ENCODE results near the gene ERI3. TPM values are rescaled to one million over a fixed set of nuclear protein-coding genes. Genes with fewer than 3 reads are reported as not detected.
A peak's percentile ranks its signal among the peaks of the same experiment; 100 is the strongest.

ERI3 gene
- total and polyA plus RNA-seq, 2 of the 13 experiments (the other 11 are each of a cell fraction or from before 2014, with no cell fraction given) = 35.6 to 35.9 TPM

DNA sequence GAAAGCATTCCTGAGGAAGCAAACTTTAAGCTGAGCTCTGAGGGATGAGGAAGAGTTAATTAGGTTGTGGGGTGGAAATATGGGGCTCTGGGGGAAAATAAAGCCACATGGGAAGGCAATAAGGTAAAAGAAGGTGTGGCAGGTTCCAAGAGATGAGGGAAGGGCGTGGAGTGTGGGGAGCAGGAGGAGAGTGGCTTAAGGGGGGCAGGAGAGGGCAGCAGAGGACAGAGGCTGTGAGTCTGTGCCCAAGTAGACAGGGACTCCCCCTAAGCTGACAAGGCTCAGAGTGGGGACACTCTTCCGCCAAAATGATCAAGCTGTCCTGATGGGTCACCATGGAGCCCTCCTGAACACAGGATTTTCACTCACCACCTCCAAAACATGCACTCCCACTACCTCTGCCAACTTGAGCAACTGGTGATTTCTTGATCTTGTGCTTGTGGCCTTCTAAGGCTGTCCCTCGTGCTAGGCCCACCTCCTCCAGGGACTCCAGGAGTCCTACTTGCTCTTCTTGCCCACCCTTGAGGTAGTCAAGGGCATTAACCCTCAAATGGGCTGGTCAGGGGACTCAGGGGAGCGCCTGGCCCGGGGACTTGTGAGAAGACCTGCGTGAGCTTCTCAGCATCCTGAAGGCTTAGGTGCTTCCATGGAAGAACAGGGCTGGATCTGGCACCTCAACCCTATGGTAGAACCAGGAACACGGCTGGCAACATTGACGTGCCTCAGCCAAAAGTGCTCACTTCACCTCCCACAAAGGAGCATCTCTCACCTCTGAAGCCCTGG lies 118.4 kb downstream of the ERI3 start:
- no peak for FAIRE-seq
- H3K9ac ChIP-seq (ENCODE audit: insufficient read depth, low read depth, low read length) = no peak overlapping the region
- in situ Hi-C loops (cut with HindIII; ENCODE audit: extremely low pct_ligation_motif_present, low pct_unique_long_range_greater_than_20kb) (loop anchor here (5.0 kb wide), 1 partner anchor 46 kb away; no protein-coding TSS in a partner anchor), intact Hi-C loops (cut with micrococcal nuclease; ENCODE audit: unreplicated experiment) (loop anchor here (5.0 kb wide), 1 partner anchor 81 kb away; no protein-coding TSS in a partner anchor)
- ATAC-seq = 0 out of 3 replicates have a peak, but pooled peaks have one; percentile 13
- TF ChIP-seq, protein P1, sequence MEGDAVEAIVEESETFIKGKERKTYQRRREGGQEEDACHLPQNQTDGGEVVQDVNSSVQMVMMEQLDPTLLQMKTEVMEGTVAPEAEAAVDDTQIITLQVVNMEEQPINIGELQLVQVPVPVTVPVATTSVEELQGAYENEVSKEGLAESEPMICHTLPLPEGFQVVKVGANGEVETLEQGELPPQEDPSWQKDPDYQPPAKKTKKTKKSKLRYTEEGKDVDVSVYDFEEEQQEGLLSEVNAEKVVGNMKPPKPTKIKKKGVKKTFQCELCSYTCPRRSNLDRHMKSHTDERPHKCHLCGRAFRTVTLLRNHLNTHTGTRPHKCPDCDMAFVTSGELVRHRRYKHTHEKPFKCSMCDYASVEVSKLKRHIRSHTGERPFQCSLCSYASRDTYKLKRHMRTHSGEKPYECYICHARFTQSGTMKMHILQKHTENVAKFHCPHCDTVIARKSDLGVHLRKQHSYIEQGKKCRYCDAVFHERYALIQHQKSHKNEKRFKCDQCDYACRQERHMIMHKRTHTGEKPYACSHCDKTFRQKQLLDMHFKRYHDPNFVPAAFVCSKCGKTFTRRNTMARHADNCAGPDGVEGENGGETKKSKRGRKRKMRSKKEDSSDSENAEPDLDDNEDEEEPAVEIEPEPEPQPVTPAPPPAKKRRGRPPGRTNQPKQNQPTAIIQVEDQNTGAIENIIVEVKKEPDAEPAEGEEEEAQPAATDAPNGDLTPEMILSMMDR (CRISPR knock-in tag; IDR thresholded peaks at IDR 0.05) = peak; percentile 49
- TF ChIP-seq GMEB2 (CRISPR knock-in tag; IDR thresholded peaks at IDR 0.05; ENCODE audit: low read depth) = no peak
- TF ChIP-seq HBP1 (CRISPR knock-in tag; IDR thresholded peaks at IDR 0.05; ENCODE audit: low read depth) = no peak
- TF ChIP-seq STAG1 (CRISPR knock-in tag; IDR thresholded peaks at IDR 0.05) = peak; percentile 46
- TF ChIP-seq ZNF660 (CRISPR knock-in tag; IDR thresholded peaks at IDR 0.05; ENCODE audit: borderline replicate concordance, low read depth) = no peak
- TF ChIP-seq ARID3A (IDR thresholded peaks at IDR 0.05; ENCODE audit: low read depth, low read length) = no peak
- no peak for TF ChIP-seq ZNF891 (CRISPR knock-in tag; IDR thresholded peaks at IDR 0.05)
- TF ChIP-seq FOSL1 (CRISPR knock-in tag; IDR thresholded peaks at IDR 0.05; ENCODE audit: borderline replicate concordance) = no peak
- no peak for TF ChIP-seq SP1 (IDR thresholded peaks at IDR 0.05)
- no peak for TF ChIP-seq SP1 (CRISPR knock-in tag; IDR thresholded peaks at IDR 0.05)
- TF ChIP-seq, protein P2, sequence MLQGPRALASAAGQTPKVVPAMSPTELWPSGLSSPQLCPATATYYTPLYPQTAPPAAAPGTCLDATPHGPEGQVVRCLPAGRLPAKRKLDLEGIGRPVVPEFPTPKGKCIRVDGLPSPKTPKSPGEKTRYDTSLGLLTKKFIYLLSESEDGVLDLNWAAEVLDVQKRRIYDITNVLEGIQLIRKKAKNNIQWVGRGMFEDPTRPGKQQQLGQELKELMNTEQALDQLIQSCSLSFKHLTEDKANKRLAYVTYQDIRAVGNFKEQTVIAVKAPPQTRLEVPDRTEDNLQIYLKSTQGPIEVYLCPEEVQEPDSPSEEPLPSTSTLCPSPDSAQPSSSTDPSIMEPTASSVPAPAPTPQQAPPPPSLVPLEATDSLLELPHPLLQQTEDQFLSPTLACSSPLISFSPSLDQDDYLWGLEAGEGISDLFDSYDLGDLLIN (CRISPR knock-in tag; IDR thresholded peaks at IDR 0.05; ENCODE audit: borderline replicate concordance) = no peak
- H3K4me2 ChIP-seq (ENCODE audit: low read depth, low read length) = no peak overlapping the region
- H3K27ac ChIP-seq (ENCODE audit: extremely low read length, insufficient read depth, low read length) = no peak overlapping the region
- no peak overlapping the region for H2AFZ ChIP-seq (ENCODE audit: low read length)
- H3K4me1 ChIP-seq (ENCODE audit: insufficient read depth, low read length) = peaks cover 22% of the 10 kb centered on the region
- no peaks in the 10 kb centered on the region for H3K9me3 ChIP-seq (ENCODE audit: low read length)
- no peak overlapping the region for H3K4me3 ChIP-seq (replicated peaks in 1 of 3; ENCODE audit: insufficient read depth in 1 of 3, low read depth in 2 of 3, low read length in 3 of 3)
- H3K36me3 ChIP-seq (replicated peaks in 1 of 2; ENCODE audit: control insufficient read depth in 1 of 2, insufficient read depth in 2 of 2, low read length in 2 of 2) = peaks cover 1% of the 10 kb centered on the region in 2 experiments; a peak in 3 of 5 replicates
- H4K20me1 ChIP-seq (ENCODE audit: insufficient read depth, low read length) = no peaks in the 10 kb centered on the region
- ChIA-PET POLR2A (no interaction called here), CTCF (ENCODE audit: low intra/inter-chr PET ratio, low total read pairs) (interaction anchor here (1.3 kb wide), 1 partner anchor 82 kb away, joined by 4 read pairs; no protein-coding TSS in a partner anchor)
- no peak for DNase-seq (ENCODE audit: low spot score)
- 86% methylated on average over 4 of the region's 8 CpGs for WGBS (ENCODE audit: low lambda C conversion rate)
- no peaks in the 10 kb centered on the region for H3K79me2 ChIP-seq (ENCODE audit: insufficient read depth, low read length)
- no TSS peak for BruUV-seq (replicated peaks)
- H3K27me3 ChIP-seq (ENCODE audit: control insufficient read depth in 1 of 2, insufficient read depth in 2 of 2, low read length in 2 of 2) = no peaks in the 10 kb centered on the region
